Prostate gland (tissue), 2 donors: ENCODE measurements around the gene ANKRD35. TPM values are rescaled to one million over a fixed set of nuclear protein-coding genes. Genes with fewer than 3 reads are reported as not detected.
A peak's percentile ranks its signal among the peaks of the same experiment; 100 is the strongest.
"Not testable (repeated sequence)": the region's sequence is repeated elsewhere in the genome, so short reads cannot be mapped to it uniquely, and the experiment has no call there.

Experiments
- DNase-seq: peaks from one replicate; pipeline ENCODE4 v3.0.0-alpha.2; 2019; ENCODE audit warnings: low spot score
- H3K27ac ChIP-seq, 2 donors: fragments of 200-600 bp; sonication (generic); 2 replicates each; pipeline ENCODE4 v1.5.1; 2017 to 2019
- H3K27me3 ChIP-seq: fragments of 200-600 bp; sonication (generic); replicated peaks from 2 replicates; pipeline ENCODE4 v1.5.1; 2019; ENCODE audit not compliant: insufficient read depth
- H3K36me3 ChIP-seq, 2 donors: fragments of 200-600 bp; sonication (generic); 1 replicate in 1 of 2; 2 replicates in 1 of 2; pipeline versions ENCODE4 v1.5.1 to v1.8.1; 2017 to 2019
- H3K4me1 ChIP-seq: fragments of 200-600 bp; sonication (generic); replicated peaks from 2 replicates; pipeline ENCODE4 v1.5.1; 2019
- H3K4me3 ChIP-seq, 2 donors: fragments of 200-600 bp; sonication (generic); 2 replicates each; pipeline ENCODE4 v1.5.1; 2017 to 2019
- H3K9me3 ChIP-seq: fragments of 200-600 bp; sonication (generic); 2 replicates; pipeline ENCODE4 v1.5.1; 2017
- POLR2A ChIP-seq: fragments of 450-650 bp; IDR thresholded peaks from one replicate; pipeline ENCODE4 v1.6.1; 2016; ENCODE audit warnings: antibody characterized with exemption, mild to moderate bottlenecking
- POLR2AphosphoS5 ChIP-seq: sonication (generic); formaldehyde crosslinking; IDR thresholded peaks from one replicate; pipeline ENCODE4 v1.6.1; 2017; ENCODE audit warnings: antibody characterized with exemption
- WGBS: methylation state at CpG from one replicate; pipeline ENCODE4 v1.1.5; 2018; 5-methylcytosine and 5-hydroxymethylcytosine counted together
- intact Hi-C: fragments of 100-400 bp; cut with DNase I; formaldehyde crosslinking; loops from one replicate; pipeline ENCODE4 v1.14.2; 2022
- microRNA-seq: library from miRNA; unstranded; fragments of <30 nt; microRNA quantifications from one replicate; pipeline ENCODE4, GENCODE V29; 2016
- small RNA-seq, 2 donors: library from RNA; depleted of rRNA; stranded (forward); fragments of <200 nt; gene quantifications; one replicate each; pipeline ENCODE3, GENCODE V24; 2016
- total RNA-seq, 2 donors: library from RNA; depleted of rRNA; stranded (reverse); fragments of >200 nt; gene quantifications; one replicate each; pipeline ENCODE4 v1.1.0, GENCODE V29; 2016
- TF ChIP-seq, protein P1 (sequence below), 4 experiments: fragments of 200-600 bp in 2 of 4; fragments of 450-650 bp in 2 of 4; sonication (generic) in 2 of 4; IDR thresholded peaks; 1 replicate in 3 of 4; 2 replicates in 1 of 4; pipeline ENCODE4 v1.5.1; 2016 to 2019; ENCODE audit warnings: antibody characterized with exemption in 4 of 4, mild to moderate bottlenecking in 2 of 4, moderate library complexity in 2 of 4

ANKRD35 gene
- total RNA-seq, 2 donors from 2014 or later = 6.6 to 7.5 TPM

DNA sequence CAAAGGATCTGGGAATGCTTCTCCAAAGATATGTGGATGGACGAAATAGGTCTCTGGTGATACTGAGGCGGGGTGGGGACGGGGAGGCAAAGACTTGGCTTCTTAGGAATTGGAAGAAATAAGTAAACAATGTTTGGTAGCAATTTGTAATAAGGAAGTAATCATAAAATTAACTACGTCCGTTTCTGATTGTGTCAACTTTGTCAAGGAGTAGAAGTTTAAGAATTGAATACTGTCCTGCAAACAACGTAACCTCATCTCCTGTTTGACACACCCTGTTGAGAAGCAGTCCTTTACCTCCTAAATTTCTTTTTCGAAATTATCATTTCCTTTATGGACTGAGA lies 61.2 kb downstream of the ANKRD35 start:
- intact Hi-C loops = loop anchor here (10.0 kb wide), 1 partner anchor 70 kb away; no protein-coding TSS in a partner anchor
- peak overlapping the region; percentile 72 to 85 for H3K4me3 ChIP-seq
- peaks cover 3% of the 10 kb centered on the region for H3K4me1 ChIP-seq
- WGBS = under 1% methylated on average over 7 of the region's 7 CpGs
- H3K36me3 ChIP-seq = peaks cover 4 to 8% of the 10 kb centered on the region in 2 donors
- H3K27ac ChIP-seq = peak overlapping the region; percentile 92 to 94
- no peaks in the 10 kb centered on the region for H3K9me3 ChIP-seq
- H3K27me3 ChIP-seq = no peaks in the 10 kb centered on the region
- TF ChIP-seq, protein P1, sequence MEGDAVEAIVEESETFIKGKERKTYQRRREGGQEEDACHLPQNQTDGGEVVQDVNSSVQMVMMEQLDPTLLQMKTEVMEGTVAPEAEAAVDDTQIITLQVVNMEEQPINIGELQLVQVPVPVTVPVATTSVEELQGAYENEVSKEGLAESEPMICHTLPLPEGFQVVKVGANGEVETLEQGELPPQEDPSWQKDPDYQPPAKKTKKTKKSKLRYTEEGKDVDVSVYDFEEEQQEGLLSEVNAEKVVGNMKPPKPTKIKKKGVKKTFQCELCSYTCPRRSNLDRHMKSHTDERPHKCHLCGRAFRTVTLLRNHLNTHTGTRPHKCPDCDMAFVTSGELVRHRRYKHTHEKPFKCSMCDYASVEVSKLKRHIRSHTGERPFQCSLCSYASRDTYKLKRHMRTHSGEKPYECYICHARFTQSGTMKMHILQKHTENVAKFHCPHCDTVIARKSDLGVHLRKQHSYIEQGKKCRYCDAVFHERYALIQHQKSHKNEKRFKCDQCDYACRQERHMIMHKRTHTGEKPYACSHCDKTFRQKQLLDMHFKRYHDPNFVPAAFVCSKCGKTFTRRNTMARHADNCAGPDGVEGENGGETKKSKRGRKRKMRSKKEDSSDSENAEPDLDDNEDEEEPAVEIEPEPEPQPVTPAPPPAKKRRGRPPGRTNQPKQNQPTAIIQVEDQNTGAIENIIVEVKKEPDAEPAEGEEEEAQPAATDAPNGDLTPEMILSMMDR (IDR thresholded peaks at IDR 0.05) = no peak
- TF ChIP-seq POLR2A (no peak), POLR2AphosphoS5 (no peak)
- no peak for DNase-seq

DNA sequence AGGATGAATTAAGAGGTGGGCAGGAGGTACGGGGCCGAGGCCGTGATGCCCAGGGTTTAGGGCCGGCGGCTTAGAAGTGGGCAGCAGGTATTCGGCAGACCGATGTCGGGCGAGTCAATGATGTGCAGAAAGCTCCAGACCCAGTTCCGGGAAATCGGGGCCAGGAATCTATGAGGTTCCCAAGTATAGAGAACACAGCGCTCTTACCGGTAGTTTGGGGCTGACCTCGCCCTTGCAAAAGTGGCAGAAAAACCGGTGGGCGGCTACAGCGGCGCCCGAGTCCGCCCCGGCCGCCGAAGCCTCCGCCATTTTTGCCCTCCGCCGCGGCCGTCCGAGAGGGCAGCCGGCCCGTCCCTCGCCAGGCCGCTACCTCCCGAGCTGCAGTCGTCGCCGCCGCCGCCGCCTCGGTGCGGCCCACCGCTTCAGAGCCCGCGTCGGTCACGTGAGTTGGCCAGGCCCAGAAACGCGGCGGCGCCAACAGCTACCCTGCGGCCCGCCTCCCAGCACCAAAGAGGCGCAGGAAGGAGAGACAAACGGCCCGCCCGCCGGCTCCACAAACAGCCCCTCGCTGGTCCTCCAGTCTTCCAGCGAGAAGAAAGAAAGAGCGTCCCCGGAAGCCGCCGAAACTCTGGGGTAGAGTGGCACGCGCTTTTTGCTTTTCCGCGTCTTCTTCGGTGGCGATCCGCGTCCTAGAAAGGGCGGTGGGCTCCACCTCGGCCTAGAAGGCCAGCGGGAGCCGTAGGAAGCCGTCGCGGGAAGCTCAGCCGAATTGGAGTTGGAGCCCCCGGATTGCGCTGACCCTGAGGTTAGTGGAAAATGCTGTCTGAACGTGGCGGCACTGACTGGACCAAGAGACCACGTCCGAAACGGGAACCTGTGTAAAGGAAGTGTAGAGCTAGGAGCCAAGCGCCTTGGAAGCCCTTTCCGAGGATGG lies 61.8 kb downstream of the ANKRD35 start, which contains the start of the genes POLR3C and RNF115:
POLR3C (plus strand) TSS at position 636 of the 934 bp plus-strand sequence. CDS start 1,577 bp downstream, outside the sequence.
RNF115 (minus strand) TSS at position 531 of the 934 bp plus-strand sequence; CDS start at position 309, 222 bp downstream.
- WGBS = under 1% methylated on average over 75 of the region's 89 CpGs
- intact Hi-C loops = loop anchor here (10.0 kb wide), 1 partner anchor 69 kb away; no protein-coding TSS in a partner anchor
- peak; percentile 88 for DNase-seq
- Histone ChIP-seq H3K4me3 (peak within 1 kb of the TSS; percentile 72 to 85), H3K27me3 (no peaks in the 10 kb centered on the region), H3K27ac (peak within 1 kb of the TSS; percentile 92 to 94), H3K9me3 (no peaks in the 10 kb centered on the region), H3K4me1 (peaks cover 3% of the 10 kb centered on the region), H3K36me3 (peaks cover 0 to 1% of the 10 kb centered on the region in 2 donors)
- TF ChIP-seq POLR2AphosphoS5 = peak; percentile 70
- TF ChIP-seq POLR2A = peak; percentile 77
- TF ChIP-seq, protein P1 (IDR thresholded peaks at IDR 0.05) = peak in 2 of 4 experiments; percentile 10 to 20

DNA sequence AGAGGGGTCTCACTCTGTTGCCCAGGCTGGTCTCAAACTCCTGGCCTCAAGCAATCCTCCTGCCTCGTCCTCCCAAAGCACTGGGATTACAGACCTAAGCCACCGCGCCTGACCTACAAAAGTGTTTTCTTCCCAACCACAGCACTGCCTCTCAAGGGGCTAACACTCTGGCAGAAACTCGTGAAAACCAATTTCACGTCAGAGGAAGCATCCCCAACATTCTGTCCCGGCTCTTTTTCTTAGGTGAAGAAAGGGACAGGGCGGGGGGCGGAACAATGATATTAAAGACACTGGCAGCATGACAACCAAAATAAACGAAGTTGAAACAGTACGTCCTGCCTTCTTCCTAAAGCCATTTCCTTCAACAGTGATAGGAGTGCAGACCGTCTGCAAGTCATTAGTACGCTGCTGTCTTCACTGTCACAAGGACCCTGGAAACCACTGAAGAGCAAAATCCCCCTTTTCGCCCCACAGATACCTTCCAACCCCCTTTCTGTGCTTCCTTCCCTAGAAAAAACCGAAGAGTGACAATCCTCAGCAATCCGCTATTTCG lies 62.8 kb downstream of the ANKRD35 start:
- not testable (repeated sequence) for H3K27ac ChIP-seq, H3K9me3 ChIP-seq, H3K27me3 ChIP-seq, H3K4me1 ChIP-seq, H3K4me3 ChIP-seq, H3K36me3 ChIP-seq, DNase-seq
- WGBS = no CpG with 5 or more reads among the region's 16 CpGs
- intact Hi-C loops = loop anchor here (10.0 kb wide), 1 partner anchor 68 kb away; no protein-coding TSS in a partner anchor

DNA sequence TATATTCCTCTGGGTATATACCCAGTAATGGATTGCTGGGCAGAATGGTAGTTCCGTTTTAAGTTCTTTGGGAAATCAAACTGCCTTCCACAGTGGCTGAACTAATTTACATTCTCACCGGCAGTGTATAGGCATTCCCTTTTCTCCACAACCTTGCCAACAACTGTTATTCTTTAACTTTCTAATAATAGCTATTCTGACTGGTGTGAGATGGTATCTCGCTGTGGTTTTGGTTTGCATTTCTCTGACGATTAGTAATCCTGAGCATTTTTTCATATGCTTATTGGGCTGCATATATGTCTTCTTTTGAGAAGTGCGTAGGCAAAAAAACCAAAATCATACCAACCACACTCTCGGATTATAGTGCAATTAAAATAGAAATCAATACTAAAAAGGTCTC lies 67.6 kb downstream of the ANKRD35 start:
- DNase-seq, intact Hi-C loops, H3K27ac ChIP-seq, H3K27me3 ChIP-seq, H3K36me3 ChIP-seq, H3K9me3 ChIP-seq, H3K4me3 ChIP-seq, H3K4me1 ChIP-seq: not testable (repeated sequence)
- WGBS = 68% methylated on average over 2 of the region's 6 CpGs

Small RNA genes lying within 50 kb of the gene (microRNA-seq; reads per million reads assigned to microRNA genes)
- 1.2 reads per million, percentile 12 among the genes with 10 or more reads in this experiment for gene MIR6736

Small RNA genes lying within 50 kb of the gene (small RNA-seq; reads per million reads assigned to genes)
- 0 reads per million in 2 donors for gene MIR6736

Other genes with a start within 250 kb of the ANKRD35 start
- under 1 TPM in 1 of 2 donors, not detected in 1; 0.55 TPM for gene PDZK1, start 178.5 kb downstream of the ANKRD35 start, total RNA-seq
- gene CD160, start 166.4 kb downstream of the ANKRD35 start, total RNA-seq = not detected
- gene RNF115, start 61.8 kb downstream of the ANKRD35 start, total RNA-seq = 10 to 100 TPM; 12.5 to 21.4 TPM
- 10 to 100 TPM; 22.5 to 48.0 TPM for gene POLR3C, start 61.7 kb downstream of the ANKRD35 start, total RNA-seq
- 1 to 10 TPM; 3.5 to 8.6 TPM for gene NUDT17, start 40.2 kb downstream of the ANKRD35 start, total RNA-seq
- gene PIAS3, start 26.8 kb downstream of the ANKRD35 start, total RNA-seq = 10 to 100 TPM; 41.7 to 48.8 TPM
- 1 to 10 TPM; 6.4 to 7.4 TPM for gene ITGA10, start 24.2 kb upstream of the ANKRD35 start, total RNA-seq
- 10 to 100 TPM; 35.9 to 37.7 TPM for gene PEX11B, start 32.9 kb upstream of the ANKRD35 start, total RNA-seq
- 100 to 1,000 TPM; 127 to 159 TPM for gene RBM8A, start 41.6 kb upstream of the ANKRD35 start, total RNA-seq
- gene LIX1L, start 72.2 kb upstream of the ANKRD35 start, total RNA-seq = 10 to 100 TPM; 30.0 to 31.8 TPM
- gene ANKRD34A, start 78.7 kb upstream of the ANKRD35 start, total RNA-seq = 1 to 10 TPM; 1.6 to 2.4 TPM
- gene POLR3GL, start 78.8 kb upstream of the ANKRD35 start, total RNA-seq = 10 to 100 TPM; 20.3 to 23.2 TPM
- 100 to 1,000 TPM; 618 to 736 TPM for gene TXNIP, start 110.7 kb upstream of the ANKRD35 start, total RNA-seq
- 1 to 10 TPM in 1 of 2 donors, not detected in 1; 1.2 TPM for gene HJV, start 135.9 kb upstream of the ANKRD35 start, total RNA-seq